HEK293 (cell line): ENCODE results near the gene PXYLP1.

Experiments used
- KLF9 ChIP-seq: fragments of 450-650 bp; formaldehyde crosslinking; IDR thresholded peaks from 2 replicates; pipeline ENCODE4 v1.5.1; 2016; ENCODE audit warnings: missing biosample characterization, missing genetic modification characterization, low read depth
- ZNF404 ChIP-seq: fragments of 450-650 bp; formaldehyde crosslinking; IDR thresholded peaks from 2 replicates; pipeline ENCODE4 v1.5.1; 2017; ENCODE audit warnings: missing biosample characterization, missing genetic modification characterization
- ZNF571 ChIP-seq: fragments of 450-650 bp; formaldehyde crosslinking; IDR thresholded peaks from 2 replicates; pipeline ENCODE4 v1.5.0; 2017; ENCODE audit warnings: missing biosample characterization, missing genetic modification characterization
- TF ChIP-seq, protein P1 (sequence below): sonication (generic); formaldehyde crosslinking; IDR thresholded peaks from 2 replicates; pipeline ENCODE4 v1.8.1; 2022; ENCODE audit warnings: mild to moderate bottlenecking, moderate library complexity, missing genetic modification reagents
- TF ChIP-seq, protein P2 (sequence below): fragments of 450-650 bp; formaldehyde crosslinking; optimal IDR thresholded peaks from 2 replicates; pipeline ENCODE3; 2016; ENCODE audit warnings: missing biosample characterization, mild to moderate bottlenecking, missing genetic modification characterization
- TF ChIP-seq, protein P3 (sequence below): fragments of 450-650 bp; formaldehyde crosslinking; IDR thresholded peaks from 2 replicates; pipeline ENCODE4 v1.5.1; 2016; ENCODE audit warnings: missing biosample characterization, missing genetic modification characterization

DNA sequence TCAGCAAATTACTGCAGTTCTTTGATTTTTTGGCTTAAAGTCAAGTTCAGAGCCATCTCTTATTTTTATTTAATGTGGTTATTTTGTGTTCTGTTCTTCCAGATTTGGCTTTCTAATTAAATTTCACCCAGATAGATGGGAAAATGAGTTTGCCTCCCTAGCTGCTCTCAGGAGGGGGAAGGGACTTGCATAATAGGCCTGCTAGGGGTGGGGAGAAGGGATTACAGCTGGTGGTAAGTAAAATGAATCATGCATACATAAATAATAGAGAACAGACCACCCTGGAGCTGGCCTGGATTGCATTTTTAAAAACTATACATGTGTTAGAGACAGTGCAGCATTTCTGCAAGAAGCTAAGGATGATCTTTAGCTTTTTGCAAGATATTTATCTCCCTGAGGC lies 3.9 kb upstream of the PXYLP1 start:
- TF ChIP-seq, protein P1, sequence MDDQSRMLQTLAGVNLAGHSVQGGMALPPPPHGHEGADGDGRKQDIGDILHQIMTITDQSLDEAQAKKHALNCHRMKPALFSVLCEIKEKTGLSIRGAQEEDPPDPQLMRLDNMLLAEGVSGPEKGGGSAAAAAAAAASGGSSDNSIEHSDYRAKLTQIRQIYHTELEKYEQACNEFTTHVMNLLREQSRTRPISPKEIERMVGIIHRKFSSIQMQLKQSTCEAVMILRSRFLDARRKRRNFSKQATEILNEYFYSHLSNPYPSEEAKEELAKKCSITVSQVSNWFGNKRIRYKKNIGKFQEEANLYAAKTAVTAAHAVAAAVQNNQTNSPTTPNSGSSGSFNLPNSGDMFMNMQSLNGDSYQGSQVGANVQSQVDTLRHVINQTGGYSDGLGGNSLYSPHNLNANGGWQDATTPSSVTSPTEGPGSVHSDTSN (CRISPR knock-in tag): no peak
- TF ChIP-seq, protein P2, sequence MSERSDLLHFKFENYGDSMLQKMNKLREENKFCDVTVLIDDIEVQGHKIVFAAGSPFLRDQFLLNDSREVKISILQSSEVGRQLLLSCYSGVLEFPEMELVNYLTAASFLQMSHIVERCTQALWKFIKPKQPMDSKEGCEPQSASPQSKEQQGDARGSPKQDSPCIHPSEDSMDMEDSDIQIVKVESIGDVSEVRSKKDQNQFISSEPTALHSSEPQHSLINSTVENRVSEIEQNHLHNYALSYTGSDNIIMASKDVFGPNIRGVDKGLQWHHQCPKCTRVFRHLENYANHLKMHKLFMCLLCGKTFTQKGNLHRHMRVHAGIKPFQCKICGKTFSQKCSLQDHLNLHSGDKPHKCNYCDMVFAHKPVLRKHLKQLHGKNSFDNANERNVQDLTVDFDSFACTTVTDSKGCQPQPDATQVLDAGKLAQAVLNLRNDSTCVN (tag by site-specific recombination): no peak
- no peak for TF ChIP-seq ZNF404 (tag by site-specific recombination)
- no peak for TF ChIP-seq KLF9 (tag by site-specific recombination)
- no peak for TF ChIP-seq ZNF571
- TF ChIP-seq, protein P3, sequence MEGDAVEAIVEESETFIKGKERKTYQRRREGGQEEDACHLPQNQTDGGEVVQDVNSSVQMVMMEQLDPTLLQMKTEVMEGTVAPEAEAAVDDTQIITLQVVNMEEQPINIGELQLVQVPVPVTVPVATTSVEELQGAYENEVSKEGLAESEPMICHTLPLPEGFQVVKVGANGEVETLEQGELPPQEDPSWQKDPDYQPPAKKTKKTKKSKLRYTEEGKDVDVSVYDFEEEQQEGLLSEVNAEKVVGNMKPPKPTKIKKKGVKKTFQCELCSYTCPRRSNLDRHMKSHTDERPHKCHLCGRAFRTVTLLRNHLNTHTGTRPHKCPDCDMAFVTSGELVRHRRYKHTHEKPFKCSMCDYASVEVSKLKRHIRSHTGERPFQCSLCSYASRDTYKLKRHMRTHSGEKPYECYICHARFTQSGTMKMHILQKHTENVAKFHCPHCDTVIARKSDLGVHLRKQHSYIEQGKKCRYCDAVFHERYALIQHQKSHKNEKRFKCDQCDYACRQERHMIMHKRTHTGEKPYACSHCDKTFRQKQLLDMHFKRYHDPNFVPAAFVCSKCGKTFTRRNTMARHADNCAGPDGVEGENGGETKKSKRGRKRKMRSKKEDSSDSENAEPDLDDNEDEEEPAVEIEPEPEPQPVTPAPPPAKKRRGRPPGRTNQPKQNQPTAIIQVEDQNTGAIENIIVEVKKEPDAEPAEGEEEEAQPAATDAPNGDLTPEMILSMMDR: no peak
